Osteoblast (primary cell): ENCODE results near the gene C2CD3. TPM values are rescaled to one million over a fixed set of nuclear protein-coding genes. Genes with fewer than 3 reads are reported as not detected.

Experiments
- DNase-seq: peaks from one replicate; pipeline ENCODE4 v3.0.0; 2011; ENCODE audit warnings: low spot score, mixed read lengths; ENCODE audit not compliant: insufficient read length; ENCODE audit errors: missing footprints
- H2AFZ ChIP-seq: 2 replicates; pipeline ENCODE4 v1.6.0; 2011; ENCODE audit warnings: mild to moderate bottlenecking, low read length
- H3K27ac ChIP-seq: 2 replicates; pipeline ENCODE4 v1.5.1; 2011; ENCODE audit warnings: mild to moderate bottlenecking, low read depth, low read length, moderate library complexity
- H3K27me3 ChIP-seq: 2 replicates; pipeline ENCODE4 v1.6.0; 2012; ENCODE audit warnings: mild to moderate bottlenecking, control low read depth, inconsistent platforms, low read length, moderate library complexity; ENCODE audit not compliant: insufficient read depth
- H3K36me3 ChIP-seq: 2 replicates; pipeline ENCODE4 v1.5.1; 2011; ENCODE audit warnings: mild to moderate bottlenecking, low read length, control low read depth, moderate library complexity; ENCODE audit not compliant: insufficient read depth
- H3K4me1 ChIP-seq: 2 replicates; pipeline ENCODE4 v1.5.1; 2011; ENCODE audit warnings: mild to moderate bottlenecking, low read length, control low read depth, moderate library complexity; ENCODE audit not compliant: insufficient read depth
- H3K4me2 ChIP-seq: 2 replicates; pipeline ENCODE4 v1.6.0; 2011; ENCODE audit warnings: mild to moderate bottlenecking, low read length; ENCODE audit not compliant: insufficient read depth
- H3K4me3 ChIP-seq: fragments of 200-600 bp; sonication (generic); 3 replicates; pipeline ENCODE4 v1.5.1; 2012; ENCODE audit warnings: mild to moderate bottlenecking, low read length, inconsistent platforms; ENCODE audit not compliant: insufficient read depth
- H3K79me2 ChIP-seq: 2 replicates; pipeline ENCODE4 v1.6.0; 2012; ENCODE audit warnings: mild to moderate bottlenecking, low read length, control low read depth, inconsistent platforms; ENCODE audit not compliant: insufficient read depth
- H3K9me3 ChIP-seq: 2 replicates; pipeline ENCODE4 v1.5.1; 2011; ENCODE audit warnings: low read depth, low read length, control low read depth
- H4K20me1 ChIP-seq: 2 replicates; pipeline ENCODE4 v1.6.0; 2012; ENCODE audit warnings: mild to moderate bottlenecking, low read length, control low read depth; ENCODE audit not compliant: insufficient read depth
- total RNA-seq: library from RNA; depleted of rRNA; stranded (reverse); fragments of >200 nt; gene quantifications from 2 replicates; pipeline ENCODE4 v1.2.3, GENCODE V29; 2012
- TF ChIP-seq, protein P1 (sequence below): IDR thresholded peaks from 2 replicates; pipeline ENCODE4 v1.5.1; 2011; ENCODE audit warnings: mild to moderate bottlenecking, low read depth, low read length, moderate library complexity; ENCODE audit errors: extremely low read depth

The C2CD3 gene
- total RNA-seq, 1 donor: 14.1 TPM

DNA sequence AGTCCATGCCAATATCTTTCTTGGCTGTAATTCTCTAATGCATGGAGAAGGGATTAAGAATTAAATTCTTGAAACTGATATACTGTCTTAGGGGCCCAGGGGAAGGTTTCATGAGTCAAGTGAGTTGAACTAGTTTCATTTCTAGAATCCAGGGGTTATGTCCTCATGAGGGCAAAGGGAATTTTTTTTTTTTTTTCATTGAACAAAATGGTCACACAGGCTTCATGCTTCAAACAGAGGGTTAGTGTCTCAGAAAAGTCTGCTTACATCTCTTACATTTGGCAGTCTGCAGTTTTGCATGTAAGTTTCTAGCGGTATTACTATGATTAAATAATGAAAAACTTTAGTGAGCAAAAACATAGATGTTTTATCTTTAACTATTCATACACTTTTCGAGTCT is 33.2 kb upstream of the C2CD3 start:
- Histone ChIP-seq H3K27me3 (no peaks in the 10 kb centered on the region), H3K4me2 (no peak overlapping the region), H3K4me3 (no peak overlapping the region), H3K79me2 (no peaks in the 10 kb centered on the region), H4K20me1 (no peaks in the 10 kb centered on the region), H3K9me3 (no peaks in the 10 kb centered on the region), H3K36me3 (no peaks in the 10 kb centered on the region), H3K27ac (no peak overlapping the region), H3K4me1 (no peaks in the 10 kb centered on the region), H2AFZ (no peak overlapping the region)
- no peak for DNase-seq
- TF ChIP-seq, protein P1, sequence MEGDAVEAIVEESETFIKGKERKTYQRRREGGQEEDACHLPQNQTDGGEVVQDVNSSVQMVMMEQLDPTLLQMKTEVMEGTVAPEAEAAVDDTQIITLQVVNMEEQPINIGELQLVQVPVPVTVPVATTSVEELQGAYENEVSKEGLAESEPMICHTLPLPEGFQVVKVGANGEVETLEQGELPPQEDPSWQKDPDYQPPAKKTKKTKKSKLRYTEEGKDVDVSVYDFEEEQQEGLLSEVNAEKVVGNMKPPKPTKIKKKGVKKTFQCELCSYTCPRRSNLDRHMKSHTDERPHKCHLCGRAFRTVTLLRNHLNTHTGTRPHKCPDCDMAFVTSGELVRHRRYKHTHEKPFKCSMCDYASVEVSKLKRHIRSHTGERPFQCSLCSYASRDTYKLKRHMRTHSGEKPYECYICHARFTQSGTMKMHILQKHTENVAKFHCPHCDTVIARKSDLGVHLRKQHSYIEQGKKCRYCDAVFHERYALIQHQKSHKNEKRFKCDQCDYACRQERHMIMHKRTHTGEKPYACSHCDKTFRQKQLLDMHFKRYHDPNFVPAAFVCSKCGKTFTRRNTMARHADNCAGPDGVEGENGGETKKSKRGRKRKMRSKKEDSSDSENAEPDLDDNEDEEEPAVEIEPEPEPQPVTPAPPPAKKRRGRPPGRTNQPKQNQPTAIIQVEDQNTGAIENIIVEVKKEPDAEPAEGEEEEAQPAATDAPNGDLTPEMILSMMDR: no peak

DNA sequence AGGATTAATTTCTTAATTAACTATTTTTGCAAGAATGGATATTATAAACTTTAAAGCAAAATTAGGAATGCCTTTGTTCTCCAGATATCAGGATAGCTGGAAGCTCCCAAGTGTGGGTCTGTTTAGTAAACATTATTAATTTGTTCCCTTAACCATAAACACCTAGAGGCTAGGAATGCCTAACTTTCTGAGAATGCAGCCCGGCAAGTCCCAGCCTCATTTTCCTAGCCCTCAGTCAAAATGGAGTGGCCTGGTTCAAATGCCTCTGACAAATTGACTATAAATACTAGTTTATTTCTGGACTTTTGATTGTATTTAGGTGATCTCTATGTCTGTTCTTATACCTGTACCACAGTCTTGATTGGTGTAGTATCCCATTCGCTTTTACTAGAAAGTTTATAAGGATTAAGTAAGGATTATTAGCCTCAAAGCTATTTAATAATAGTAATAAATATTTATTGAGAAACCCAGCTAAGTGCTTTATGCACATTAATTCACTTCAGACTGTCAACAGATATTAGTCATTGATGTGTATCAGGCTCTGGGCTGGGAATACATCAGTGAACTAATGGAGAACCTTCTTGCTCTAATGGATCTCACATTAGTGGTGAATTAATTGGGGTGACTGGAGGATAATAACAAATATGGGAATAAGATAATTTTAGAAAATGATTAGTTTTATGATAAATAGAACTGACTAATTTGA is 26.1 kb upstream of the C2CD3 start:
- TF ChIP-seq, protein P1: no peak
- Histone ChIP-seq H3K36me3 (no peaks in the 10 kb centered on the region), H3K4me1 (no peaks in the 10 kb centered on the region), H3K79me2 (peaks cover 18% of the 10 kb centered on the region), H3K4me2 (no peak overlapping the region), H3K27ac (no peak overlapping the region), H3K9me3 (no peaks in the 10 kb centered on the region), H3K27me3 (no peaks in the 10 kb centered on the region), H2AFZ (no peak overlapping the region), H4K20me1 (peaks cover under 1% of the 10 kb centered on the region), H3K4me3 (no peak overlapping the region)
- no peak for DNase-seq

DNA sequence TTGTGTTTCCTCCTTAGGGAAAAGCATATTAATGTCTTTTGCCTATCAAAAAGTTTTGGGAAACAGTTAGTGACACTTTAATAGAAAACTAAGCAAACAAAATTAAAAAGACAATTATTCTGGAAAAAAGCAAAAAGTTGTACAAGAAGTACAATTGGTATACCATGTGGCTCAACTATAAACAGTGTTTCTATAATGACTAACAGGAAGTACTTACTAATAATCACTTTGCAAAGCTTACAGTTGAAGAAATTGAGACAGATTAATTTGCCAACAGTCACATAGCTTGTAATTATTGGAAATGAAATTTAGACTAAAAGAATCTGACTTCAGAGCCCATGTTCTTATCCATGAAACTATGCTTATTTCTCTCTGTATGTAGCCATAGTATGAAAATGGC is 25.0 kb upstream of the C2CD3 start:
- Histone ChIP-seq H3K4me3 (no peak overlapping the region), H3K4me2 (no peak overlapping the region), H2AFZ (no peak overlapping the region), H4K20me1 (peaks cover 6% of the 10 kb centered on the region), H3K27ac (no peak overlapping the region), H3K27me3 (no peaks in the 10 kb centered on the region), H3K4me1 (no peaks in the 10 kb centered on the region), H3K36me3 (no peaks in the 10 kb centered on the region), H3K79me2 (peaks cover 29% of the 10 kb centered on the region), H3K9me3 (no peaks in the 10 kb centered on the region)
- TF ChIP-seq, protein P1: no peak
- DNase-seq: no peak

DNA sequence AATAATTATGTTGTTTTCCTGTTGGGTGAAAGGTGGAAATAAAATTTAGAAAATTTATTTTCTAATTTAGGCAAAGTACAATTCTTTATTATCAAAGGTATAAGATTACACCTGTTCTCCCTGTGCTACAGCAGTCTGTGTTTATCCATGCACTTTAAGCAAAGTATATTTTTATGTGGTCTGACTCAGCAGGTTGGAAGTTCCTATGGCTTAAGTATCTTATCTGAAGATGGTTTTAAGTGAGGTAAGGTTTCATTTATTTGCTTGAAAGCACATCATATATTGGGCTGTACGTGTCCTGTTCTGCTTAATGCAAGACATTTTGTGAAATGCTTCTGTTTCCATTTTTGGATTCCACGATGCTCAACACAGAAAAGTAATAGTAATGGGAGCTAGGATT is 14.9 kb upstream of the C2CD3 start:
- H3K79me2 ChIP-seq: peaks cover 63% of the 10 kb centered on the region
- H3K27me3 ChIP-seq: no peaks in the 10 kb centered on the region
- H3K4me3 ChIP-seq: no peak overlapping the region
- no peak overlapping the region for H3K4me2 ChIP-seq
- no peak overlapping the region for H3K27ac ChIP-seq
- H2AFZ ChIP-seq: no peak overlapping the region
- TF ChIP-seq, protein P1: no peak
- no peaks in the 10 kb centered on the region for H3K9me3 ChIP-seq
- DNase-seq: peak; percentile 19
- peaks cover 17% of the 10 kb centered on the region for H4K20me1 ChIP-seq
- H3K4me1 ChIP-seq: peaks cover 2% of the 10 kb centered on the region
- H3K36me3 ChIP-seq: no peaks in the 10 kb centered on the region
